HG02759 (cell line): ENCODE data around the gene HAP1.
"Not testable (repeated sequence)": the region's sequence is repeated elsewhere in the genome, so short reads cannot be mapped to it uniquely, and the experiment has no call there.

Experiments used
- ATAC-seq: cut with Tn5 transposase; IDR thresholded peaks from one replicate; pipeline ENCODE4 v1.9.1; 2021; ENCODE audit warnings: mild to moderate bottlenecking, moderate library complexity; ENCODE audit not compliant: unreplicated experiment

The HAP1 gene

DNA sequence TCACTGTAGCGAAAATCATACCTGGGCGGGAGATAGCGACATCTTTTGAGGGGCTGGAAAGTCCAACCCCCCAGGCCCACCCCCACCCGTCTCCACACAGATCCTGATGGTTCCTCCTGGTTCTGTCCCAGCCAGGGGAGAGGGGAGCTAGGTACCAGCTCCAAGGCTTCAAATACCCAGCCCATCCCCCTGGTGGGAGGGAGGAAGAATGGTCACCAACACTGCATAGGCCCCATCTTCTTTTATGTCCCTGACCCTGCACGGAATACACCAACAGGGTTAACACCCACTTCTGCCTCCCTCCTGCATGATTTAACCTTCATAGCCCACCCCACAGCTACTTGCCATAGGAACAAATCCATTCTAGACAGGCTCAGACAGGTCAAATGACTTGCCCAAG, 9.3 kb downstream of the HAP1 start:
- ATAC-seq = no peak

DNA sequence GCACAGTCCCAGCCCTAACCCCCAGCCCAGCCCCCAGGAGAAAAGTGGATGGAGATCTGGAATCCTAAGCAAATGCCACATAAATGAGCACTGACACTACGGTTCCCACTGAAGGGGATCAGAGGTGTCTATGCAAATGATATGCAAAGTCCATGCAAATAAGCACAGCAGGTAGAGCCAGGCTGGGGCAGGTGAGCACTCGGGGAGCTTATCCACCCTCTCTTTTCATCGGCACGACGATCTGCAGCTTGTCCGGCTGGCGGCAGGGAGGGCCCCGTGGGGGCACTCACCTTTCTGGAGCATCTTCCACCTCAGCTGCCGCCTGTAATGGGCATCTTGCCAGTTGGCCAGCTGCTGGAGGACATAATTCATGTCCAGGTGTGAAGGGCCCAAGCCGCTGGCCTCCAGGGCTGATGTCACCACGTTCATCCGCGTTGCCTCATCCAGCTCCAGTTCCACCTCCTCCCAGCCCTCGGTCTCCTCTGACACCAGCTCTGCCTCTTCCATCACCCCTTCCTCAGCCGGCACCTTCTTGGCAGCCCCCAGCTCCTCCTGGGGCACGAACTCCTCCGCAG, 9.9 kb downstream of the HAP1 start:
- ATAC-seq = no peak

DNA sequence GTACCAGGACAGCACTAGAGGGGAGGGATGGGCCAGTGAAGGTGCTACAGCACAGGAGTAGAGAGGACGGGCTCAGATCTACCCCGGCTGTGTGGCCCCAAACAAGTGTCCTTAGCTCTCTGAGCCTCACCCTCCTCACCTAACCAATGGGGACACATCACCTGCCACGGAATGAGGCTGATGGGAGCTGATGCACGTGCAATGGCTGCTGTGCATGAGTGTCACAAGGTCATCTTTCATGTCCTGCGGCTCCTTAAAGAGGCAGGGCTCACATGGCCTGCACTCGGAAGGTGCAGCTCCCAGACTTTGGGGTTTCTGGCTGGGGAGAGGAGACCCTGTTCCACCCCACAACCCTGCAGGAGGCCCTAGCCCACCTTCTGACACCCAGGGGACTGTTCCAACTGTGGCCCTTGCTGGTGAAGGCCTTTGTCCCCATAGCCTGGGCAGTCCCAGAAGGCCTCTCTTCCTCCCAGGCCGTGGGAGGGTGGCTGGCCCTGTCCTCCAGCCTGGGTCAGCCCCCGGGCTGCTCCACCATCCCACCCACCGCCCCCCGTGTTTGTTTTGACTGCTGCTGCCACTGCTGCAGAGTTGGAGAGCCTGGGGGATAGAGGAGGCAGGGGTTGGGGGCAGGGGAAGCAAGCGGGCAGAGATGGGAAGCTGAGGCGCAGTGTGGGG, 10.5 kb downstream of the HAP1 start:
- no peak for ATAC-seq

DNA sequence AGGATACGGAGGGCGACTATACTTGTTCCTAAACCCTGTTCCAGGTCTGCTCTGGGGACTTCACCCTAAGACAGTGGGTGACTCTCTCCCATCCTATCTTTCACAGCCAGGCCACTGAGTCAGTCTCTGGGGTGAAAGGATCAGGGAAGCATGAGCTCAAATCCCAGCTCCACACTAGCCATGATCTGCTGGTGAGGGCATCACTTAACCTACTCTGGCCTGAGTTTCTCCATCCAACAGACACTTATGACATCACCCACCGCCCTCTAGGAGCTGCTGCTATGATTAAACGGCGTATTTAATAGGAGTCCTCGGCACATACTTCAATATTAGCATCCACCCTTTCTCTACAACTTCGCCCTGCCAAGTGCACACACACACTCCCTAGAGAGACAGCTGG, 12.2 kb downstream of the HAP1 start:
- ATAC-seq = no peak

DNA sequence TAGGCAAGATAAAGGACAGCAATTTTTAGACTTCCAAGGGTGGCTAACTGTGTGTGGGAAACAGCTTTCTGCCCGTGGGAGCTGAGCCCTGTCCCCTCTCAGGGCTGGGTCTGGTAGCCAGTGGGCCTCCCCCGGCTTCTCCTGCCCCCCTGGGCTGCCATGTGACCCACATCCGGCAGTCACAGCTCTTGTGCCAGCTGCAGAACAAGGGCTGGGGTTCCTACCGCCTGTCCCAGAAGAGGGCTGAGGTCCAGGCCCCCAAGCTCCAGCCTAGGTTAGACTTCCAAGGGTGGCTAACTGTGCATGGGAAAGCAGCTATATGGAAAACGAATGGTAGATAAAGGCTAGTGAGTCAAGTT, 16.2 kb downstream of the HAP1 start:
- ATAC-seq = no peak

DNA sequence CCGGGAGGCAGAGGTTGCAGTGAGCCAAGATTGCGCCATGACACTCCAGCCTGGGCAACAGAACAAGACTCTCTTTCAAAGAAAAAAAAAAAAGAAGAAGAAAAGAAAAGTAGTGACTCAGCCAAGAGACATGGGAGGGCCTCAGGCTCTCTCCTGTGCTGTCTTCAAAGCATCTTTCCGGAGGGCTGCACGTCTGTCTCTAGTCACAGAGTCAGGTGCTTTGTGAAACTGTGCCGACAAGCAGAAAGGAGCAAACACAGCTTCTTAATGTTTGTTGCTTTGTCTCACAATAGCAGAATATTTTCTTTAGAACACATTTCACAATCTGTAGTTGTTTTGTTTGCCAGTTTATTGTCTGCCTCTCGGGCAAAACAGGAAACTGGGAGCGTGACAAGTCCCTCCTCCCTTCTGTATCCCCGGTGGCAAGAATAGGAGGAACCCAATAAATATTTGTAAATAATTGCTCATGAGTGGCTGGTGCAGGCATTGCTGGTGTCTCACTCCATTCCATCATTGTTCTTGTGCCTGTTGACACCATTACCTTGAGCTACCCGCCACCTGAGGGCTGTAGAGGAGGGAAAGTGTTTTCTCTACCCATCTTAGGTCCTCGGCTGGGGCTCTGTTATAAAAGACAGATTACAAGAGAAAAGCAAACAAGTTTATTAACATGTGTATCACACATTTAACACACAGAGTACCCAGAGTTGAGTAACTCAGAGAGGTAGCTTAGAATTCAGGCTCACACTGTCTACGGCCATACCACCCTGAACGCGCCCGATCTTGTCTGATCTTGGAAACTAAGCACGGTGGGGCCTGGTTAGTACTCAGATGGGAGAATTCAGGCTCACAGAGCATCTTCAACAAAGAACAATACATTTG, 16.8 kb downstream of the HAP1 start:
- ATAC-seq = no peak

DNA sequence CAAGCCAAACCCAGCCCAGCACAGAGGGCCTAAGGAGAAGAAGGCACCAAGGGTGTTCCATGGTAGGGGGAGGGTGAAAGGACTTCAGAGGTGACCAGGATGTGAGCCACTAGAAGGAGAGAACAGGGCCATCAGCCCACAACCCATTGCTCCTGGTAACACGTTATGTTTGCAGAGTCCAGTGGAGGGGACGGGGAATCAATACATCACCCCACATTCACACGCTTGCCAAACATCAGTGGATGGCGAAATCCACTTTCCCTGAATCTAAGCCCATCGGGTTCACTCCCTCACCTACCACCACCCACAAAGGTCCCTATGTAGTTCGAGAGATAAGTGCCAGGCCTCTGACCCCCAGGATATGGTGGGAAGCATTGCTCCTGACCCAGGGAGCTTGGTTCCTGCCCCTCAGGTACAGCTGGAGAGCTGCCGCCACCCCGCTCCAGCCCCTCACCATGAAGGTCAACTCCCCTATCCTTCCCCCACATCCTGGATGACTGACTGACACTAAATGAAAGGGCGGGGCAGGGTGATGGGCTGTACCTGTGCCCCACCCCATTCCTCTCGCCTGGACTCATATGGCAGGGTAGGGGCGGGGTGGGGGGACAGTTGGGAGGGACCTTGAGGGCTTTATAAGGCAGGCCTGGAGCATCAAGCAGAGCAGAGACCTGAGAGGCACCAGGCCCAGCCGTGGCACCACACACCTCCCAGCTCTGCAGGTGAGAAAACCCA, 22.6 kb downstream of the HAP1 start, which contains the start of gene GAST:
GAST (plus strand) TSS at position 663 of the 732 bp plus-strand sequence. CDS start 3,106 bp downstream, outside the sequence.
- no peak for ATAC-seq

DNA sequence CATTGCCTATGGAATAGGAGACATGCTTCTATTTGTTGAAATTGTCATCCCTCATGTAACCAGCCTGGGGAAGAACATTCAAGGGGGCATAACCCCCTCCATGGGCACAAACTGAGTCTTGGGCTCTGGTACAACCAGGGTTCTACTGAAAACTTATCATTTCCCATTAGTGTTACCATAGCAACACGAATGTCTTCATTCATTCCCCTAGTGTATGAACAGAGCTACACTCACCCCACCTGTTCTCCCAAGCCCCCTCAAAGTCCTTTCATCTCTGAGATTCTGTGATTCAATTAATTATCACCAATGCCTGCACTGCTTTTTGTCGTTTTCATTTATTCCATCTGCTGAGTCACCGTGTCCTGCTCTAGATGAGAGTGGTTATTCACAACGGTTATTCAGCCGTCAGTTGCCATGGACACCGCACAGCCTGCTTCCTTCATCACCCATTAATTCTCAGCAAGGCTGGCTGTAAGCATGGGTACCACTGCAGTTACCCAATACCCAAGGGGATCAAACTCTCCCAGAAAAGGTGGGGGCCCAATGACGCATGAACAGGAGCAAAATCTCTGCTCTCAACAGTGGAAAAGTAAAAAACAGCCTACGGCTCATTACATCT, 23.9 kb downstream of the HAP1 start:
- ATAC-seq = no peak

DNA sequence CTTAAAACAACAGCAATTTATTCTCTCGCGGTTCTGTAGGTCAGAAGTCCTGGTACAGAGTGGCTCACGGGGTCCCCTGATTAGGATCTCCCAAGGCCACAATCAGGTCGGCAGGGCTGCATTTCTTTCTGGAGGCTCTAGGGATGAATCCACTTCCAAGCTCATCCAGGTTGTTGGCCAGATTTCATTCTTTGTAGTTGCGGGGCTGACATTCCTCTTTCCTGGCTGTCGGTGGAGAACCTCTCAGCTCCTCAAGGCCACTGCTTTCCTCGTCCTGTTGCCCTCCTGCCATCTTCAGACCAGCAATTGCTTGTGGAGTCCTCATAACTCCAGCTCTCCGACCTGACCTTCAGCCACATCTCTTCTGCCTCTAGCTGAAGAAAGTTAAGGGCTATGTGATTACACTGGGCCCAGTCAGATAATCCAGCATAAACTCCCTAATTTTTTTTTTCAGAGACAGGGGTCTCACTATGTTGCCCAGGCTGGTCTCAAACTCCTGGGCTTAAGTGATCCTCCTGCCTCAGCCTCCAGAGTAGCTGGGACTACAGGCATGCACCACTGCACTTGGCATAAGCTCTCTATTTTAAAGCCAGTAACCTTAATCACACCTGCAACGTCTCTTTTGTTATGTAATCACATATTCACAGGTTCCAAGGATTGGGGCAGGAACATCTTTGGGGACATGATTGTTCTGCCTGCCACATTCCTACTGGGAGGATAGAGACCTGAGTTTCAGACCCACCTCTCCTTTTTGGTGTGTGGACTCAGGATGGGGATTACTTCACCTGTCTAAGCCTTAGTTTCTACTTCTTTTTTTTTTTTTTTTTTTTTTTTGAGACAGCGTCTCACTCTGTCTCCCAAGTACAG, 26.4 kb downstream of the HAP1 start:
- ATAC-seq = no peak

DNA sequence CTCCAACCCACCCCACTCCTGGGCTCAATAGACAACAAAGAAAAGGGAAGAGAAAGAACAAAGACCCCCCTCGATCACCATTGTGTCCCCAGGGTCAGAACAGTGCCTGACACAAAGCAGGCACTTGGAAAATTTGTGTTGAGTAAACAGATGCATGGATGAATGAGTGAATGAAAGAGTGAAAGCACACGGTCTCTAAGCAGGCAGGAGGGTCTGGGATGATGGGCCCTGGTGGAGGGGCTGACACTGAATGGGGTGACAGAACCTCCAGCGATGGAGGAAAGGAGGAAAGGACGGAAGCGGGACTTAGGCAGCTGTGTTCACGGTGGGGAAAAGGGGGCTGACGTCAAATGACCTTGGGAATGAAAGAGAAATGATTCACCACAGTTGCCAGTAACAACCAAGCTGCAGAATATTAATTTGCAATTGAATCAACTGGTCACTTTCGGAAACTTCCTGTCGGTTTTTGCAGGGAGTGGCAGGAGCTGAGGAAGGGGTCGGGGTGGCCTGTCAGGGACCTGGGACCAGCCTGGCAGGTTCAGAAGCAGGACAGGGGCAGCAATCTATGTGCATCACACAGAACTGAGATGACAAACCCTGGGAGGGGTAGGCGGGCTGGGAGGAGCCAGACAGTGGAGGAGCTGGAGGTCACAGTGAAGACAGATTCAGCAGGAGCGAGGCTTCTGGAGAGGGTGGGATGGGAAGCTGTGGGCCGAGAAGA, 29.0 kb downstream of the HAP1 start:
- ATAC-seq = no peak

DNA sequence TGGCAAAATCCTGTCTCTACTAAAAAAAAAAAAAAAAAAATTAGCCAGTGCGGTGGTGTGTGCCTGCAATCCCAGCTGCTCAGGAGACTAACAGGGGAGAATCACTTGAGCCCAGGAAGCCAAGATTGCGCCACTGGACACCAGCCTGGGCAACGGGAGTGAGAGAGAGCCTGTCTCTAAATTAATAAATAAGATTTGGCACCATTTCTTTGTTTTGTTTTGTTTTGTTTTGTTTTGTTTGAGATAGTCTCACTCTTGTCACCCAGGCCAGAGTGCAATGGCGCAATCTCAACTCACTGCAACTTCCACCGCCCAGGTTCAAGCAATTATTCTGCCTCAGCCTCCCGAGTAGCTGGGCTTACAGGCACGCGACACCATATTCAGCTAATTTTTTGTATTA, 31.7 kb downstream of the HAP1 start:
- ATAC-seq = no peak

DNA sequence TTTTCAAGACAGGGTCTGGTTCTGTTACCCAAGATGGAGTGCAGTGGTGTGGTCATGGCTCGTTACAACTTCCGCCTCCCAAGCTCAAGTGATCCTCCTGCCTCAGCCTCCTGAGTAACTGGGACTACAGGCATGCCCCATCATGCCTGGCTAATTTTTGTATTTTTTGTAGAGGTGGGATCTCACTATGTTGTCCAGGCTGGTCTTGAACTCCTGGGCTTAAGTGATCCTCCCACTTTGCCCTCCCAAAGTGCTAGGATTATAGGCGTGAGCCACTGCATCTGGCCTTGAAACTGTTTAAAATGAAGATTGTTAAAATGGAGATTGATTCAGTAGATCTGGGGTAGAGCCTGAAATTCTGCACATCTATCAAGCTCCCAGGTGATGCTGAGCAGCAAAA, 33.6 kb downstream of the HAP1 start:
- ATAC-seq = not testable (repeated sequence)

DNA sequence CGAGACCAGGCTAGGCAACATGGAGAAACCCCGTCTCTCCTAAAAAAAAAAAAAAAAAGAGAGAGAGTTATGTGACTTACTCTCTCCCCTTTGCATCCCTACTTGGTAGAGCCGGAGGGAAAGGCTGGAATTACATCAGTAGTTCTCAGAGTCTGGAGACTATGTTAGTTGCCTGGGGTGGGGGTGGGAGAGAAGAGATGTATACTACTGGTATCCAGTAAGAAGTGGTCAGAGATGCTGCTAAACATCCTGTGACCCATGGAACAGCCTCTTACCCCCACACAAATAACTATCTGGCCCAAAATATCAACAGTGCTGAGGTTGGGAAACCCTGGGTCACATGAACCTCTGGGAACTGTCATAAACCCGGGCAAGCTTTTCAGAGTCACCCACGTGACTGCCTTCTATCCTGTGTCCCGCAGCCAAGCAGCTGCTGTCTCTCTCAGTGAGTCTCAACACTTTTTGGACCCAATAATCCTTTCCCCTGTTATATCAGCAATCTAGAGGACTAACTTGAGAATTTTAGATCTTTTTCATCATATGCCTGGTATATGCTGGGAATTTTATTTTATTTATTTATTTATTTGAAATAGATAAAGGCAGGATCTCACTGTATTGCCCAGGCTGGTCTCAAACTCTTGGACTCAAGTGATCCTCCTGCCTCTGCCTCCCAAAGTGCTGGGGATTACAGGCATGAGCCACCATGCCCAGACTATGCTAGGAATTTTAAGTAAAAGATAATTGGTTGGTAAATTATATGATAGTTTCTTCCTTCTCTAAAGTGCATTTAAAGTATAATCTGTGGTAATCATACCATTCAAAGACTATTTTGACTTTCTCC, 37.1 kb downstream of the HAP1 start:
- ATAC-seq = no peak

DNA sequence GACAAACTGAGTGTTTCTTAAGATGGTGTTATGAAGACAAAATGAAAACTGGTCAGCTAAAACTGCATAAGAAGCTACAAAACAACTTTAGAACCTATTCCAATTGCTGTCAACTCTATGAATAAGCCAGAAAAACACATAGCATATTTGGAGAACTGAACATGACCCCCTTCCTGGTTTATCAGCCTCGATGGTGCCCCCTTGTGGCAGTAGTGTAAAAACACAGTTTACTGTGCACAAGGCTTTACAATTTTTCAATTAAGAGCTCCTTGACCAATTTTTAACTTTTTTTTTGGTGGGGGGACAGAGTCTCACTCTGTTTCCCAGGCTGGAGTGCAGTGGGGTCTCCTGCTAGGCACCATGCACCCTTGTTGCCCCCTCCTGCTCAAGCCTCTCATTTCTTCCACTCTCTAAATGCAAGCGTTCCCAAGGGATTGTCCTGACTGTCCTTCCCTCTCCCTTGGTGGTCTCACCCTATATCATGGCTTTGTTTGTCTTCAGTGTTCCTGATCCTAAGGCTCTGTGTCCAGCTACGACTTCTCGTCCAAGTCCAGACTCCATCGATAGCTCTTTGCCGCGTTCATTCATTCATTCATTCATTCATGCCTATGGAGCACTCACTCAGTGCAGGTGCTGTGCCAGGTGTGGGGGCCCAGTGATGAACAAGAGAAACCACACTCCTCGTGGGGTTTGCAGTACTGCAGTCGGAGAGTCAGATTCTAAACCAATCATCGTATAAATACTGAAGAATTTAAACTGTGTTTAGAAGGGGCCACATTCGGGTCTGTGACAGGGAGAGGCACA, 38.3 kb downstream of the HAP1 start:
- no peak for ATAC-seq

DNA sequence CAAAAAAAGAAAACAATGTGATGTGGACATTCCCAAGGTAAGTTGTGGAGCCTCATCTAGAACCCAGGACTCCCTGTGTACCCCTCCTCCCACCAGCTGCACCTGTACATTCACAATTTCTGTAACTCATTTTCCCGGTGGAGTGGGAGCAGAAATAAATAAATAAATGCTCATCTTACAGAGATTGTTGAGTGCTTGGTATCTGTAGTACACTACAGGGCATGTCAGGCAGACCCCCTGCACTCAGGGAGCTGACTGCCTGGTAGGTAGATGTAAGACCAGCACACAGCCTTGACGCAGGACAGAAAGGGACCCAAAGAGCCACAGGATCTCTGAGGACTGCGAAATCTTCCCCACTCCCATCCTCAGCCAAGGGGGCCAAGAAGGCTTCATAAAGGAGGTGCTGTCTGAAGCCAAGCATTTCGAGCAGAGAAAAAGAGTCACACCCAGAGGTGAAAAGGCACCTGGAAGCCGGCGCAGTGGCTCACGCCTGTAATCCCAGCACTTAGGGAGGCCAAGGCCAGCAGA, 39.2 kb downstream of the HAP1 start:
- ATAC-seq = no peak

DNA sequence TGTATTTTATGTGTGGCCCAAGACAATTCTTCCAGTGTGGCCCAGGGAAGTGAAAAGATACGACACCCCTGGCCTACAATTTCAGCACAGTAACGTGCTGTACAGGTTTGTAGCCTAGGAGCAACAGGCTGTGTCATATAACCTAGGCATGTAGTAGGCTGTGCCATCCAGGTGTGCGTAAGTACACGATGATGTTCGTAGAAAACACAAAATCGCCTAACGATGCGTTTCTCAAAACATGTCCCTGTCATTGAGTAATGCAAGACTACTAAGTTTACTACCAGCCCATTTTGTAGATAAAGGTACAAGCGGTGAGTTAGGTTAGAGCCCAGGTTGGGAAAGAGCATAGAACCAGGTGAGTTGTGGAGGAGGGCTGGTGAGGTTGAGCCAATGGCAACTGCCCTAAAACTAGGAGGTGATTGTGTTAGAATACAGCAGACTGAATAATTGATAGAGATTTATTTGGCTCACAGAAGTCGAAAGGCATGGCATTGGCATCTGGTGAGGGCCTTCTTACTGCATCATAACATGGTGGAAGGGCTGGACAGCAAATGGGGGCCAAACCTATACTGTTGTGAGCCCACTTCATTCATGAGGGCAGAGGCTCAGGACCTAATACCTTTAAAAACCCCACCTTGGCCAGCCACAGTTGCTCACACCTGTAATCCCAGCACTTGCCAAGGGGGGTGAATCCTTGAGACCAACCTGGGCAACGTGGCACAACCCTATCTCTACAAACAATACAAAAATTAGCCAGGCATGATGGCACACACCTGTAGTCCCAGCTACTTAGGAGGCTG, 41.5 kb downstream of the HAP1 start:
- ATAC-seq = no peak
